ENCODE measurements around the gene SLC10A1. TPM values are rescaled to one million over a fixed set of nuclear protein-coding genes. Genes with fewer than 3 reads are reported as not detected.

SLC10A1 gene
- total and polyA plus RNA-seq, 2 experiments from 2014 or later: 0.10 TPM; not detected in 1

DNA sequence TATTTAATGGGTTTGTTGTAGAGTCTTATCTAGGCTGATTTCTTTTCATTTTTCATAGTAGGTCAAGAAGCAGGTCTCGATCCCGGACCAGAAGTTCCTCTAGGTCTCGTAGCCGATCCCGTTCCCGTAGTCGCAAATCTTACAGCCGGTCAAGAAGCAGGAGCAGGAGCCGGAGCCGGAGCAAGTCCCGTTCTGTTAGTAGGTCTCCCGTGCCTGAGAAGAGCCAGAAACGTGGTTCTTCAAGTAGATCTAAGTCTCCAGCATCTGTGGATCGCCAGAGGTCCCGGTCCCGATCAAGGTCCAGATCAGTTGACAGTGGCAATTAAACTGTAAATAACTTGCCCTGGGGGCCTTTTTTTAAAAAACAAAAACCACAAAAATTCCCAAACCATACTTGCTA, 25.9 kb downstream of the SLC10A1 start:
- H3K4me1 Mint-ChIP-seq: peaks cover 18% of the 10 kb centered on the region
- TF ChIP-seq ZNF331 (CRISPR knock-in tag; IDR thresholded peaks at IDR 0.05; ENCODE audit: low read depth) (no peak), ZNF462 (CRISPR knock-in tag; IDR thresholded peaks at IDR 0.05) (no peak), NANOG (IDR thresholded peaks at IDR 0.05; ENCODE audit: borderline replicate concordance) (no peak), CREB1 (CRISPR knock-in tag; IDR thresholded peaks at IDR 0.05; ENCODE audit: low read depth) (no peak), EZH2 (IDR thresholded peaks at IDR 0.05; ENCODE audit: low read depth, unreplicated experiment) (no peak), ZNF114 (CRISPR knock-in tag; IDR thresholded peaks at IDR 0.05) (no peak), POLR2AphosphoS5 (IDR thresholded peaks at IDR 0.05; ENCODE audit: low read depth) (no peak)
- TF ChIP-seq, protein P1, sequence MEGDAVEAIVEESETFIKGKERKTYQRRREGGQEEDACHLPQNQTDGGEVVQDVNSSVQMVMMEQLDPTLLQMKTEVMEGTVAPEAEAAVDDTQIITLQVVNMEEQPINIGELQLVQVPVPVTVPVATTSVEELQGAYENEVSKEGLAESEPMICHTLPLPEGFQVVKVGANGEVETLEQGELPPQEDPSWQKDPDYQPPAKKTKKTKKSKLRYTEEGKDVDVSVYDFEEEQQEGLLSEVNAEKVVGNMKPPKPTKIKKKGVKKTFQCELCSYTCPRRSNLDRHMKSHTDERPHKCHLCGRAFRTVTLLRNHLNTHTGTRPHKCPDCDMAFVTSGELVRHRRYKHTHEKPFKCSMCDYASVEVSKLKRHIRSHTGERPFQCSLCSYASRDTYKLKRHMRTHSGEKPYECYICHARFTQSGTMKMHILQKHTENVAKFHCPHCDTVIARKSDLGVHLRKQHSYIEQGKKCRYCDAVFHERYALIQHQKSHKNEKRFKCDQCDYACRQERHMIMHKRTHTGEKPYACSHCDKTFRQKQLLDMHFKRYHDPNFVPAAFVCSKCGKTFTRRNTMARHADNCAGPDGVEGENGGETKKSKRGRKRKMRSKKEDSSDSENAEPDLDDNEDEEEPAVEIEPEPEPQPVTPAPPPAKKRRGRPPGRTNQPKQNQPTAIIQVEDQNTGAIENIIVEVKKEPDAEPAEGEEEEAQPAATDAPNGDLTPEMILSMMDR (conservative IDR thresholded peaks at IDR 0.05; ENCODE audit: low read depth in 2 of 2): no peak
- TF ChIP-seq, protein P2, sequence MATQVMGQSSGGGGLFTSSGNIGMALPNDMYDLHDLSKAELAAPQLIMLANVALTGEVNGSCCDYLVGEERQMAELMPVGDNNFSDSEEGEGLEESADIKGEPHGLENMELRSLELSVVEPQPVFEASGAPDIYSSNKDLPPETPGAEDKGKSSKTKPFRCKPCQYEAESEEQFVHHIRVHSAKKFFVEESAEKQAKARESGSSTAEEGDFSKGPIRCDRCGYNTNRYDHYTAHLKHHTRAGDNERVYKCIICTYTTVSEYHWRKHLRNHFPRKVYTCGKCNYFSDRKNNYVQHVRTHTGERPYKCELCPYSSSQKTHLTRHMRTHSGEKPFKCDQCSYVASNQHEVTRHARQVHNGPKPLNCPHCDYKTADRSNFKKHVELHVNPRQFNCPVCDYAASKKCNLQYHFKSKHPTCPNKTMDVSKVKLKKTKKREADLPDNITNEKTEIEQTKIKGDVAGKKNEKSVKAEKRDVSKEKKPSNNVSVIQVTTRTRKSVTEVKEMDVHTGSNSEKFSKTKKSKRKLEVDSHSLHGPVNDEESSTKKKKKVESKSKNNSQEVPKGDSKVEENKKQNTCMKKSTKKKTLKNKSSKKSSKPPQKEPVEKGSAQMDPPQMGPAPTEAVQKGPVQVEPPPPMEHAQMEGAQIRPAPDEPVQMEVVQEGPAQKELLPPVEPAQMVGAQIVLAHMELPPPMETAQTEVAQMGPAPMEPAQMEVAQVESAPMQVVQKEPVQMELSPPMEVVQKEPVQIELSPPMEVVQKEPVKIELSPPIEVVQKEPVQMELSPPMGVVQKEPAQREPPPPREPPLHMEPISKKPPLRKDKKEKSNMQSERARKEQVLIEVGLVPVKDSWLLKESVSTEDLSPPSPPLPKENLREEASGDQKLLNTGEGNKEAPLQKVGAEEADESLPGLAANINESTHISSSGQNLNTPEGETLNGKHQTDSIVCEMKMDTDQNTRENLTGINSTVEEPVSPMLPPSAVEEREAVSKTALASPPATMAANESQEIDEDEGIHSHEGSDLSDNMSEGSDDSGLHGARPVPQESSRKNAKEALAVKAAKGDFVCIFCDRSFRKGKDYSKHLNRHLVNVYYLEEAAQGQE (IDR thresholded peaks at IDR 0.05; ENCODE audit: unreplicated experiment): no peak

More for the DNA sequence above, 25.9 kb downstream of the SLC10A1 start:
- no peaks in the 10 kb centered on the region; the same call in 2 of the 3 replicates for H3K9me3 Mint-ChIP-seq
- Histone ChIP-seq H3K9me2 (ENCODE audit: insufficient read depth) (no peaks in the 10 kb centered on the region), H3K36me3 (ENCODE audit: insufficient read depth) (peaks cover 71% of the 10 kb centered on the region), H2AFZ (no peak overlapping the region), H3K4me3 (no peak overlapping the region), H3K79me2 (replicated peaks; ENCODE audit: insufficient read depth) (peaks cover 51% of the 10 kb centered on the region), H4K20me1 (replicated peaks; ENCODE audit: insufficient read depth) (peaks cover 48% of the 10 kb centered on the region), H3K4me2 (no peak overlapping the region), H3K27ac (ENCODE audit: low read depth) (no peak overlapping the region), H3F3A (replicated peaks; ENCODE audit: low read depth) (peaks cover 7% of the 10 kb centered on the region), H3K4me1 (ENCODE audit: insufficient read depth) (peaks cover 14% of the 10 kb centered on the region), H3K27me3 (ENCODE audit: insufficient read depth) (no peaks in the 10 kb centered on the region)
- no peak overlapping the region for H3K4me3 Mint-ChIP-seq
- peaks cover 90% of the 10 kb centered on the region for H3K36me3 Mint-ChIP-seq (ENCODE audit: low read depth)
- ATAC-seq (no peak), DNase-seq (ENCODE audit: low spot score) (no peak)
- 0 out of 2 replicates have a peak overlapping the region, but pooled peaks have one; percentile 67 for H3K27ac Mint-ChIP-seq
- peaks cover 24% of the 10 kb centered on the region for H3K27me3 Mint-ChIP-seq (ENCODE audit: insufficient read depth, low read depth, poor library complexity)

All from GM23338 (cell line).